Measurements from ENCODE around the gene PIGH.

DNA sequence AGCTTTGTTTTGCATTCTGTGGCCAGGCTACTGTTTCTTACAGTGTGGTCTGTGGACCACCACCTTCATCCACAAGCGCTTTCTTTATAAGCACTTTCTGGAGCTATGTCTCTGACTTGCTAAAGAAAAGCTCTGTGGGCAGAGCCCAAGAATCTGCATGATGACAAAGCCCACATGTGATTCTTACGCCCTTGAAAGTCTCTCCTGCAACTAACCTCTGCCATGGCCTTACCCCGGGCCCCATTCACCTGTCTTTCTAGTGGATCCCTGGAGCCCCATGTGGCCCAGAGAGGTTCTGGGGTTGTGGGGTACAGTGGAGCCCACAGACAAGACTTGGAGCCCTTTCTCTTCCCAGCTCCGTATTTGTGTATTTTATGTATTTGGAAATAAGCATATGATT is 50.3 kb downstream of the PIGH start:
- TF ChIP-seq, protein P1, sequence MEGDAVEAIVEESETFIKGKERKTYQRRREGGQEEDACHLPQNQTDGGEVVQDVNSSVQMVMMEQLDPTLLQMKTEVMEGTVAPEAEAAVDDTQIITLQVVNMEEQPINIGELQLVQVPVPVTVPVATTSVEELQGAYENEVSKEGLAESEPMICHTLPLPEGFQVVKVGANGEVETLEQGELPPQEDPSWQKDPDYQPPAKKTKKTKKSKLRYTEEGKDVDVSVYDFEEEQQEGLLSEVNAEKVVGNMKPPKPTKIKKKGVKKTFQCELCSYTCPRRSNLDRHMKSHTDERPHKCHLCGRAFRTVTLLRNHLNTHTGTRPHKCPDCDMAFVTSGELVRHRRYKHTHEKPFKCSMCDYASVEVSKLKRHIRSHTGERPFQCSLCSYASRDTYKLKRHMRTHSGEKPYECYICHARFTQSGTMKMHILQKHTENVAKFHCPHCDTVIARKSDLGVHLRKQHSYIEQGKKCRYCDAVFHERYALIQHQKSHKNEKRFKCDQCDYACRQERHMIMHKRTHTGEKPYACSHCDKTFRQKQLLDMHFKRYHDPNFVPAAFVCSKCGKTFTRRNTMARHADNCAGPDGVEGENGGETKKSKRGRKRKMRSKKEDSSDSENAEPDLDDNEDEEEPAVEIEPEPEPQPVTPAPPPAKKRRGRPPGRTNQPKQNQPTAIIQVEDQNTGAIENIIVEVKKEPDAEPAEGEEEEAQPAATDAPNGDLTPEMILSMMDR (IDR thresholded peaks at IDR 0.05; ENCODE audit: insufficient read depth, low read depth, low read length), result no peak
- TF ChIP-seq EZH2 (IDR thresholded peaks at IDR 0.05; ENCODE audit: insufficient read depth, low read length), result no peak
